ENCODE data around the gene ZCCHC9.
"Not testable (repeated sequence)": the region's sequence is repeated elsewhere in the genome, so short reads cannot be mapped to it uniquely, and the experiment has no call there.

- TF ChIP-seq, protein P1, sequence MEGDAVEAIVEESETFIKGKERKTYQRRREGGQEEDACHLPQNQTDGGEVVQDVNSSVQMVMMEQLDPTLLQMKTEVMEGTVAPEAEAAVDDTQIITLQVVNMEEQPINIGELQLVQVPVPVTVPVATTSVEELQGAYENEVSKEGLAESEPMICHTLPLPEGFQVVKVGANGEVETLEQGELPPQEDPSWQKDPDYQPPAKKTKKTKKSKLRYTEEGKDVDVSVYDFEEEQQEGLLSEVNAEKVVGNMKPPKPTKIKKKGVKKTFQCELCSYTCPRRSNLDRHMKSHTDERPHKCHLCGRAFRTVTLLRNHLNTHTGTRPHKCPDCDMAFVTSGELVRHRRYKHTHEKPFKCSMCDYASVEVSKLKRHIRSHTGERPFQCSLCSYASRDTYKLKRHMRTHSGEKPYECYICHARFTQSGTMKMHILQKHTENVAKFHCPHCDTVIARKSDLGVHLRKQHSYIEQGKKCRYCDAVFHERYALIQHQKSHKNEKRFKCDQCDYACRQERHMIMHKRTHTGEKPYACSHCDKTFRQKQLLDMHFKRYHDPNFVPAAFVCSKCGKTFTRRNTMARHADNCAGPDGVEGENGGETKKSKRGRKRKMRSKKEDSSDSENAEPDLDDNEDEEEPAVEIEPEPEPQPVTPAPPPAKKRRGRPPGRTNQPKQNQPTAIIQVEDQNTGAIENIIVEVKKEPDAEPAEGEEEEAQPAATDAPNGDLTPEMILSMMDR (IDR thresholded peaks at IDR 0.05), result not testable (repeated sequence)
- TF ChIP-seq POLR2A, EP300 (IDR thresholded peaks at IDR 0.05): not testable (repeated sequence)
Observed at GRCh38 chr5:81338213-81338612, 36.8 kb downstream of the ZCCHC9 start.

Measured in sigmoid colon (tissue), 4 donors.